Type B pancreatic cell (in vitro differentiated cells): ENCODE results near the gene UBA7. TPM values are rescaled to one million over a fixed set of nuclear protein-coding genes. Genes with fewer than 3 reads are reported as not detected.
A peak's percentile ranks its signal among the peaks of the same experiment; 100 is the strongest.
"Not testable (repeated sequence)": the region's sequence is repeated elsewhere in the genome, so short reads cannot be mapped to it uniquely, and the experiment has no call there.

Experiments
- DNase-seq: peaks from one replicate; pipeline ENCODE4 v3.0.0; 2021; ENCODE audit warnings: mixed read lengths; ENCODE audit not compliant: unreplicated experiment; ENCODE audit errors: extremely low spot score
- H3K27ac Mint-ChIP-seq: 2 replicates; pipeline ENCODE4 v1.8.0; 2021; ENCODE audit warnings: mild to moderate bottlenecking, mixed read lengths
- H3K27me3 Mint-ChIP-seq: 2 replicates; pipeline ENCODE4 v1.8.0; 2021; ENCODE audit warnings: mixed read lengths
- H3K36me3 Mint-ChIP-seq: 2 replicates; pipeline ENCODE4 v1.8.0; 2021; ENCODE audit warnings: mixed read lengths
- H3K4me1 Mint-ChIP-seq: one replicate; pipeline ENCODE4 v1.8.0; 2021; ENCODE audit warnings: mixed read lengths; ENCODE audit not compliant: unreplicated experiment
- H3K4me3 Mint-ChIP-seq: 2 replicates; pipeline ENCODE4 v1.8.0; 2021; ENCODE audit warnings: mild to moderate bottlenecking, mixed read lengths
- H3K9me3 Mint-ChIP-seq: 2 replicates; pipeline ENCODE4 v1.8.0; 2021; ENCODE audit warnings: mixed read lengths
- CTCF ChIP-seq: fragments of 200-600 bp; sonication (generic); conservative IDR thresholded peaks from 2 replicates; pipeline ENCODE4 v1.5.0; 2021; ENCODE audit warnings: antibody characterized with exemption, mild to moderate bottlenecking
- total RNA-seq: library from RNA; stranded (reverse); gene quantifications from 2 replicates; pipeline ENCODE4 v1.2.1, GENCODE V29; 2021; ENCODE audit warnings: low replicate concordance

Gene UBA7
- total RNA-seq, 1 donor from 2014 or later, result 8.2 TPM

- no peak for TF ChIP-seq CTCF
- Mint-ChIP-seq H3K4me3 (peak overlapping the region; percentile 57), H3K36me3 (peaks cover 20% of the 10 kb centered on the region), H3K9me3 (no peaks in the 10 kb centered on the region), H3K27ac (no peak overlapping the region), H3K27me3 (no peaks in the 10 kb centered on the region), H3K4me1 (peaks cover 27% of the 10 kb centered on the region)
- no peak for DNase-seq
Measured at GRCh38 chr3:49781415-49782199, 32.1 kb downstream of the UBA7 start.

- not testable (repeated sequence) for H3K9me3 Mint-ChIP-seq, H3K27ac Mint-ChIP-seq, H3K4me3 Mint-ChIP-seq, H3K27me3 Mint-ChIP-seq, DNase-seq
- Mint-ChIP-seq H3K36me3 (peaks cover 20% of the 10 kb centered on the region), H3K4me1 (peaks cover 27% of the 10 kb centered on the region)
Measured at GRCh38 chr3:49780975-49781365, 32.8 kb downstream of the UBA7 start.

- no peaks in the 10 kb centered on the region for H3K27me3 Mint-ChIP-seq
- peaks cover 23% of the 10 kb centered on the region for H3K4me1 Mint-ChIP-seq
- H3K4me3 Mint-ChIP-seq, result no peak overlapping the region
- TF ChIP-seq CTCF, result no peak
- H3K9me3 Mint-ChIP-seq, result no peaks in the 10 kb centered on the region
- no peak for DNase-seq
- no peak overlapping the region for H3K27ac Mint-ChIP-seq
- H3K36me3 Mint-ChIP-seq, result peaks cover 17% of the 10 kb centered on the region
Measured at GRCh38 chr3:49780080-49780974, 33.4 kb downstream of the UBA7 start.

- H3K4me1 Mint-ChIP-seq, result peaks cover 17% of the 10 kb centered on the region
- DNase-seq, result no peak
- H3K36me3 Mint-ChIP-seq, result peaks cover 18% of the 10 kb centered on the region
- H3K27ac Mint-ChIP-seq, result no peak overlapping the region
- no peak for TF ChIP-seq CTCF
- no peaks in the 10 kb centered on the region for H3K27me3 Mint-ChIP-seq
- H3K4me3 Mint-ChIP-seq, result no peak overlapping the region
- H3K9me3 Mint-ChIP-seq, result no peaks in the 10 kb centered on the region
Measured at GRCh38 chr3:49779358-49780079, 34.2 kb downstream of the UBA7 start.

GRCh38 chr3:49776101-49776500, 37.7 kb downstream of the UBA7 start:
- not testable (repeated sequence) for H3K27me3 Mint-ChIP-seq
- peaks cover 13% of the 10 kb centered on the region for H3K4me1 Mint-ChIP-seq

GRCh38 chr3:49775538-49775937, 38.2 kb downstream of the UBA7 start:
- peaks cover 11% of the 10 kb centered on the region for H3K36me3 Mint-ChIP-seq
- no peak overlapping the region for H3K4me3 Mint-ChIP-seq
- no peak overlapping the region for H3K27ac Mint-ChIP-seq
- no peaks in the 10 kb centered on the region for H3K9me3 Mint-ChIP-seq
- DNase-seq, result no peak
- H3K27me3 Mint-ChIP-seq, result no peaks in the 10 kb centered on the region
- peaks cover 7% of the 10 kb centered on the region for H3K4me1 Mint-ChIP-seq
- TF ChIP-seq CTCF, result no peak

More at GRCh38 chr3:49776101-49776500, 37.7 kb downstream of the UBA7 start:
- peaks cover 11% of the 10 kb centered on the region for H3K36me3 Mint-ChIP-seq
- H3K9me3 Mint-ChIP-seq, H3K4me3 Mint-ChIP-seq, H3K27ac Mint-ChIP-seq, DNase-seq: not testable (repeated sequence)
